GM19193 (cell line): Measurements from ENCODE around the gene RPL27A.

Experiments
- POLR2A ChIP-seq: IDR thresholded peaks from 4 replicates; pipeline ENCODE4 v1.6.1; 2011; ENCODE audit not compliant: insufficient read depth, insufficient read length; ENCODE audit errors: extremely low read depth

Gene RPL27A

GRCh38 chr11:8720868-8721608 lies 38.4 kb downstream of the RPL27A start:
- TF ChIP-seq POLR2A = no peak

DNA sequence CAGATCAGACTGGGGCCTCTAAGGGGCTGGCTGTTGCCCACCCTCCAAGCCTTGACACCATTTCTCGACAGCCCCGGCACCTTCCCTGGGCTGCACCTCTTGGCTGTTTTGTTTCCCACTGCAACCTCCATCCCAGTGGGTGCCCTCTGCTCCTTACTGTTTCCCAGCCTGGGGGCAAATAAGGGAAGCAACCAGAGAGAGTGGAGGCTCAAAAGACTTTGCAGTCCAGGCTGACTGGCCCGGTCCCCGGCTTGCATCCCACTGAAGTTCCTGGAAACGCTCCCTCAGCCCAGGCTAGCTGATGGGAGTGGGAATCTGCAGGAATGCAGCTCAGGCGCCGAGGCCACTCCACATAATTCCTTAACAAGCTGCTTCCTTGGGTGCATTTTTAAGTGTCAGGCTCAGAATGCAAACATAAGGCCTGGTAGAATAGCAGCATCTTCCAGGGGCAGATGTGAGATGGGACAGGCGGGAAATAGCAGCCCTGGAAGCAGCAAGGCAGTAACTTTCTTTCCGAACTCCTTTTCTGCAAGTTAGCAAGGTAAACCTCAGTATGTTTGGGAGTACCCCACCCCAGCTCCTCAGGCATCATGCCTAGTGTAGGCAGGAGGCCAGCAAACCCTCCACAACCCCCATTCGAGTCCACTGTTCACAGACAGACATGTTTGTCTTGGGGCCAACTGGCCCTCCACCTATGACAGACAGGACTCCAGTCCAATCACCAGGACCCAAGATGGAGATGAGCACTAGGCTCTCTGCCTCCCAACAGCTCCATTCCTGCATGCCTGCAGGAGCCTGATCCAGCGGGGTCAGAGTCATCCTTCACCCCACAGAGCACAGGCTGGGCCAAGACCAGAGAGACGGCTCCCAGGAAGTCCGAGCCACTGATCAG lies 39.3 kb downstream of the RPL27A start:
- TF ChIP-seq POLR2A = no peak

GRCh38 chr11:8722809-8723208 lies 40.2 kb downstream of the RPL27A start:
- no peak for TF ChIP-seq POLR2A

- TF ChIP-seq POLR2A = no peak
Measured at GRCh38 chr11:8723711-8724110, 41.1 kb downstream of the RPL27A start.

DNA sequence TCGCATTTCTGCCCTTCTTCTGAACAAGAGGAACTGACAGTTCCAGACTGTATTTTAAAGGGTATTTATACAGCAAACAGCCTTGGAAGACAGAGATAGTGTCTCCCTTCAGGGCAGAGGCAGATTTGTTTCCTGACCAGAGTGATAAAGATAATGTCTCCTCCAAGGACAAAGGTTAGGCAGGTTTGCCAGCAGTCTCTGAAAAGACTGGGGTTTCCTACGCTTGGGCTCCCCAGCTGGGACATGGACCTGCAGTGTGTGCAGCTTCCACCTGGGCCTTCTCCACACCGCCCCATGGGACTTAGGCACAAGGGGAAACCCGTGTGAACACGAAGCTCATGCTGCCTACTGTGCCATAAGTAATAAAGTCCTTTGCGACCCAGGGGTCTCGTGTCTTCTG lies 42.1 kb downstream of the RPL27A start:
- TF ChIP-seq POLR2A = no peak

DNA sequence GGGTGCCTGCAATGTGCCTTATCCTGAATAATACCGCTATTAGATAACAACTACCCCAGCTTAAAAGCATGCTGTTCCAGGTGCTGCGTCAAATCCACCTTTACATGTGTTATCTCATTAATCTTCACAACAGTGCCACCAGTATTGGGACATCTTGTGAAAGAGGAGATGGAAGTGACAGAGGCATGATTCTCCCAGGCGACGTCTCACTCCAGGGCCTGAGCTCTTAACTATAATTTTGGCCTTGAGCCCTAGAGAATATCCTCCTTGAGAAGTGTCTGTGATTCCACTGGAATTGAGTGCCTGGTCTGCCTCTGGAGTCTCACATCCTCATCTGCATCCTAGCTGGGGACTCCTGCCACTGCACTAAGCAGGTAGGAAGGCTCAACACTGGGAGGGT lies 43.8 kb downstream of the RPL27A start:
- no peak for TF ChIP-seq POLR2A

DNA sequence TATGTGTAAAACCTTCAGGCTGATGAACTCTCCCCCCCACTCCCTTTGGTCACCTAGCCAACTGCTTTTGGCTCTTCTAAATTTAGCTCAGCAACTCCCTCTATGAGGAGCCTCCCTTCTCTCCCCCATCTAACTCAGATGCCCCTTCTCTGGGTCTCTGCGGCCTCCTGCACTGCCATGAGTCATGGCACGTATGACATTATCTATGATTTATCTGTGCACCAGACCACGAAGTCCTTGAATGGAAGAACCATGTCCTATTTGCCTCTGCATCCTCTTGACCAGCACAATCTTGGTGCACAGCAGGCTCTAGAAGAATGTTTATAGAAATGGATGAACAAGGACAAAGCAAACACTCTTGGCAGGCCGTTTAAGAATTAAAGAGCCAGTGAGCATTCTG lies 46.0 kb downstream of the RPL27A start:
- no peak for TF ChIP-seq POLR2A

GRCh38 chr11:8729067-8729466 lies 46.5 kb downstream of the RPL27A start:
- TF ChIP-seq POLR2A = no peak

GRCh38 chr11:8729837-8730696 lies 47.5 kb downstream of the RPL27A start:
- no peak for TF ChIP-seq POLR2A

DNA sequence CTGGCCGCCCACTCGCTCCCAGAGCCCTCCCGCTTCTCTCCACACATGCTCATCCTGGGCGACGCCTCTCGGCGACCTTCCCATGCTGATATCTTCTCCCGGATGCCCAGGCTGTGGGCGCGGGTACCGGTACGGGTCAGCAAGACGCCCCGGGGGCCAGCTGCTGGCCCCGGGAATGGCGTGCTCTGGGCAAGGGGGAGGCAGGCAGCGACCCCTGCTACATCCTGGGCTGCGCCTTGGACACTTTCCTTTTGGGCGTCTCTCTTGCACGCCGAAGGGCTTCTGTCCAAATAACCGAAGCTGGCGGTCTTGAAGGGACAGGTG lies 48.1 kb downstream of the RPL27A start:
- no peak for TF ChIP-seq POLR2A

- no peak for TF ChIP-seq POLR2A
Measured at GRCh38 chr11:8731647-8732323, 49.2 kb downstream of the RPL27A start.

- TF ChIP-seq POLR2A = no peak
Measured at GRCh38 chr11:8732324-8732670, 49.7 kb downstream of the RPL27A start.

DNA sequence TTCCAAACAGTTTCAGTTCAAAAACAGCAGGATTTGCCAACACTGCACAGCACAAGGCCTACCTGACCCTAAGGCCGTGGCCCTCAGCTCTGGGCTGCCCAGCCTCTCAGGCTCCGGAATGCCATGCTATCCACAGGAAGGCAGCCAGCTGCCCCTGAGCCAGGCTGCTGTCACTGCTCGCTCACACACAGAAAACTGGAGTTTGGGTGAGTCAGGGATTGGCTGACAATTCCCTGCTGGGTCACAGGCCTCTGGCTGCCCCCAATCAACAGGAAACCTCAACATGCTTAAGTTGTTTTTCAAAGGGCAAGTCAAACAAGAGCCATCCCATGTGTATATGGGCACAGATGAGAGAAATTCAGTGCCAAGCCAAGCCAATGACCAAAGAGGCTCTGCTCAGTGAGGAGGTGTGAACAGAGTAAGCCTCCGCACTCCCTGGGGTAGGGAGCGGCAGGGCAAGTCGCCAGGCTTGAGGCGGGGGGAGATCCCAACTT lies 50.2 kb downstream of the RPL27A start:
- no peak for TF ChIP-seq POLR2A

GRCh38 chr11:8733852-8734251 lies 51.3 kb downstream of the RPL27A start:
- TF ChIP-seq POLR2A = no peak

DNA sequence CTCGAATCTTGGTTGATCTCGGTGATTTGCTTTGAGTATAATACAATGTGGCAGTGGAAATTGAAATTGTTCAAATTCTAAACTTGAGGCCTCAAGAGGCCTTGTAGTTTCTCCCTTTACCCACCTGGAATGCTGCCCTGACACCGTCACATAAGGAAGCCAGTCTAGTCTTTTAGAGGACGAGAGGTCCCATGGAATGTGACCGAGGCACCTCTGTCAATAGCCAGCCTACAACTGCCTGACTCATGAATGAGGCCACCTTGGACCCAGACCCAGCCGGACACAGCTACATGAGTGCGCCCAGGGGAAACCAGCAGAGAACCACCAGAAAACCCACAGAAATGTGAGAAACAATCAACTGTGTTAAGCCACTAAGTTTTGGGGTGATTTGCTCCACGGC lies 52.5 kb downstream of the RPL27A start:
- no peak for TF ChIP-seq POLR2A
